ENCODE measurements around the gene SLC7A5.

SLC7A5 gene

GRCh38 chr16:87844809-87845208, 24.5 kb downstream of the SLC7A5 start:
- in situ Hi-C loops (cut with MboI; ENCODE audit: low sequenced_read_pairs, unreplicated experiment) = no loop called here
- TF ChIP-seq, protein P1, sequence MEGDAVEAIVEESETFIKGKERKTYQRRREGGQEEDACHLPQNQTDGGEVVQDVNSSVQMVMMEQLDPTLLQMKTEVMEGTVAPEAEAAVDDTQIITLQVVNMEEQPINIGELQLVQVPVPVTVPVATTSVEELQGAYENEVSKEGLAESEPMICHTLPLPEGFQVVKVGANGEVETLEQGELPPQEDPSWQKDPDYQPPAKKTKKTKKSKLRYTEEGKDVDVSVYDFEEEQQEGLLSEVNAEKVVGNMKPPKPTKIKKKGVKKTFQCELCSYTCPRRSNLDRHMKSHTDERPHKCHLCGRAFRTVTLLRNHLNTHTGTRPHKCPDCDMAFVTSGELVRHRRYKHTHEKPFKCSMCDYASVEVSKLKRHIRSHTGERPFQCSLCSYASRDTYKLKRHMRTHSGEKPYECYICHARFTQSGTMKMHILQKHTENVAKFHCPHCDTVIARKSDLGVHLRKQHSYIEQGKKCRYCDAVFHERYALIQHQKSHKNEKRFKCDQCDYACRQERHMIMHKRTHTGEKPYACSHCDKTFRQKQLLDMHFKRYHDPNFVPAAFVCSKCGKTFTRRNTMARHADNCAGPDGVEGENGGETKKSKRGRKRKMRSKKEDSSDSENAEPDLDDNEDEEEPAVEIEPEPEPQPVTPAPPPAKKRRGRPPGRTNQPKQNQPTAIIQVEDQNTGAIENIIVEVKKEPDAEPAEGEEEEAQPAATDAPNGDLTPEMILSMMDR (IDR thresholded peaks at IDR 0.05; ENCODE audit: borderline replicate concordance, control extremely low read depth, extremely low read depth, insufficient read depth, missing control alignments) = no peak
- no peak for DNase-seq (ENCODE audit: low spot score)

GRCh38 chr16:87844120-87844733, 25.1 kb downstream of the SLC7A5 start:
- TF ChIP-seq, protein P1 (IDR thresholded peaks at IDR 0.05; ENCODE audit: borderline replicate concordance, control extremely low read depth, extremely low read depth, insufficient read depth, missing control alignments) = no peak
- in situ Hi-C loops (cut with MboI; ENCODE audit: low sequenced_read_pairs, unreplicated experiment) = no loop called here
- DNase-seq (ENCODE audit: low spot score) = no peak

DNA sequence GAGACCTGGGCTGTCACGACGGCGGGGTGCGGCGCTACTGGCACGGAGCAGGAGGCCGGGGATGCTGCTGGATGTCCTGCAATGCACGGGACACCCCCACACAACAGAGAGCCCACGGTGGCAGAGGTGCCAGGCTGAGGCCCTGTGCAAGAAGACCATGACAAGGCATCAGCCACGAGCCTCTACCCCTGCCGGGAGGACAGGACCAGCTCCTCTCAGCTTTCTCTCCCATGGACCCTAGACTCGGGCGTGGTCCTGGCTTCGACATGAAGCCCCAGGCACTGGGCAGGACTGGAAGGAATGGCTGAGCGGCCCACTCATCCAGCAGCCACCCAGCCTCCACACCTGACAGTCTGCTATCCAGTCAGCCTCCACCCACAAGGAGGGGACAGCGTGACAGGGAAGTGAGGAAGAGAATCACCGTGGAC, 25.6 kb downstream of the SLC7A5 start:
- in situ Hi-C loops (cut with MboI; ENCODE audit: low sequenced_read_pairs, unreplicated experiment) = no loop called here

DNA sequence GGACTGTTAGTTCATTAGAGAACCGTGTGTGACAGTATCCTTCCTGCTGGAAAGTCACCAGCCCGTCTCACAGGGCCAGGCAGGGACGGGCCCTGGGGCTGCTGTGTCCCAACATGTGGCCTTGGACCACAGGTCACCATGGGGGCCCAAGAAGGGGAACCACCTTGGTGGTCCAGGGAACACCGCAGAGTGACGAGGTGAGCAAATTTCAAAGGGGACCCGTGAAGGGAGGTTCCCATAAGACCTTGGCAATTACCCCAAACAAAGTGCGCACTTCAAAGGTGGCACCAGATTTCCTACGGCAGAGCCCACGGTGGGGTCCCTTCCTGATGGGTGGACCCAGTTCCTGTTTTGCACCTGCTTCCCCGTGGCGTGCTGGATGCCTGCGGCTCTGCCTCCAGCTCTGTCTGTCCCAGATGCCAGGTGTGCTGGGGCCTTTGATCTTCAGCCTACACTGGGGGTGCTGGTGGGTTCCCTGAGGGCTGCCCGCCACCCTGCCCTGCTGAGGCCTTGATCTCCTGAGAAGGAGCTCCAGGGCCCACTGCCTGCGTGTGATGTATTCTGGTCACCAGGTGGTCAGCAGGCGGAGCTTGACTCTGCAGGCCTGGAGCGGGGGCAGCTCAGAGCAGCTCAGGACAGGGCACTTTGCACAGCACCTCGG, 27.0 kb downstream of the SLC7A5 start:
- DNase-seq (ENCODE audit: low spot score) = no peak
- in situ Hi-C loops (cut with MboI; ENCODE audit: low sequenced_read_pairs, unreplicated experiment) = no loop called here
- TF ChIP-seq, protein P1 (IDR thresholded peaks at IDR 0.05; ENCODE audit: borderline replicate concordance, control extremely low read depth, extremely low read depth, insufficient read depth, missing control alignments) = no peak

More for the DNA sequence above, 25.6 kb downstream of the SLC7A5 start:
- no peak for DNase-seq (ENCODE audit: low spot score)
- TF ChIP-seq, protein P1 (IDR thresholded peaks at IDR 0.05; ENCODE audit: borderline replicate concordance, control extremely low read depth, extremely low read depth, insufficient read depth, missing control alignments) = no peak

DNA sequence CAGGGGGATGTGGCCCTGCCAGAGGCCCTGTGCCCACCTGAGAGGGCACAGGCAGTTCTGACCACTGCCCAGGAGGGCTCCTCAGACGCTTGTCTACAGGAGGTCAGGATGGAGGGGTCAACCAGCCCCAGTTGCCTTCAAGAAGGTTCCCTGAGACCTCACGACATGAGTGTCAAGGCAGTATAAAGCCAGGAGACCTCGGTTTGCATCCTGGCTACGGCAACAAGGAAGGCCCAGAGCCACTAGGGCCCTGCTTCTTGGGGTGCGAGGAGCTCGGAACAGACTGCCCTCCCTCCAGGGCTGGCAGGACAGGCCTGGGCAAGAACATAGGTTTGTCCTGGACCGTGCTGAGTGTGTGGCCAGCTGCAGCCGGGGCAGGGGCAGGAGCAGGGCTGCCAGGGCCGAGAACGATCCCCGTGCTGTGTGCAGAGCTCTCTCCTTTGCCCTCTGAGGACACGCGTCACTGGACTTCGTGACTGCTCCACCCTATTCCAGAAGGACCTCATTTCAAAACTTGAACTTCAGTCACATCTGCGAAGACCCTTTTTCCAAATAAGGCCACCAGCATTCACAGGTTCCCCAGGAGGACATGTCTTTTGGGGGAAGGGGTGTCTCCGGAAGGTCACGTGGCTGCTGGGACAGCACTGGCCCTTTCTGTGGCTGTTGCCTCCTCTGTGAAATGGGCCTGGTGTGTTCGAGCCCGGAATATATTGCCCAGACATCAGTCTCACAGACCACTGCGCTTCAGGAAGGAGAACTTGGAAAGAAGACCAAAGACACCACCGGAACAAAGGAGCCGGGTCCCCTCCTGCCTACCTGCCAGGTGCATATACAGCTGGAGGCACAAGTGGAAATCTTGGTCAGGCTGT, 27.7 kb downstream of the SLC7A5 start:
- DNase-seq (ENCODE audit: low spot score) = no peak
- in situ Hi-C loops (cut with MboI; ENCODE audit: low sequenced_read_pairs, unreplicated experiment) = no loop called here

More for the DNA sequence above, 27.7 kb downstream of the SLC7A5 start:
- TF ChIP-seq, protein P1 (IDR thresholded peaks at IDR 0.05; ENCODE audit: borderline replicate concordance, control extremely low read depth, extremely low read depth, insufficient read depth, missing control alignments) = no peak
